GM18508 (cell line): ENCODE measurements around the gene HYAL1.
A peak's percentile ranks its signal among the peaks of the same experiment; 100 is the strongest.
"Not testable (repeated sequence)": the region's sequence is repeated elsewhere in the genome, so short reads cannot be mapped to it uniquely, and the experiment has no call there.

ENCODE experiments used
- ATAC-seq: cut with Tn5 transposase; IDR thresholded peaks from one replicate; pipeline ENCODE4 v1.9.1; 2021; ENCODE audit warnings: moderate number of reproducible peaks; ENCODE audit not compliant: insufficient read depth, unreplicated experiment

HYAL1 gene

GRCh38 chr3:50275996-50276761, 27.2 kb downstream of the HYAL1 start:
- no peak for ATAC-seq

- ATAC-seq: no peak
These were observed 28.0 kb downstream of the HYAL1 start for GRCh38 chr3:50275141-50275995.

- no peak for ATAC-seq
These were observed 28.8 kb downstream of the HYAL1 start for GRCh38 chr3:50274371-50275104.

GRCh38 chr3:50273689-50274065, 29.7 kb downstream of the HYAL1 start:
- no peak for ATAC-seq

- ATAC-seq: peak; percentile 70
These were observed 30.3 kb downstream of the HYAL1 start for GRCh38 chr3:50272911-50273688.

- ATAC-seq: not testable (repeated sequence)
These were observed 30.9 kb downstream of the HYAL1 start for GRCh38 chr3:50272538-50272910.

GRCh38 chr3:50271314-50271936, 31.9 kb downstream of the HYAL1 start:
- ATAC-seq: no peak

GRCh38 chr3:50270422-50271224, 32.8 kb downstream of the HYAL1 start:
- no peak for ATAC-seq

GRCh38 chr3:50269977-50270413, 33.4 kb downstream of the HYAL1 start:
- no peak for ATAC-seq

GRCh38 chr3:50269460-50269859, 33.9 kb downstream of the HYAL1 start:
- no peak for ATAC-seq

- no peak for ATAC-seq
These were observed 34.5 kb downstream of the HYAL1 start, which contains the start of gene SEMA3B for GRCh38 chr3:50268703-50269451. Gene SEMA3B, plus strand, starts transcription at chr3:50269147. Its CDS starts 94 bp downstream, at chr3:50269241.

- no peak for ATAC-seq
These were observed 35.1 kb downstream of the HYAL1 start for GRCh38 chr3:50268276-50268675.

- ATAC-seq: no peak
These were observed 36.0 kb downstream of the HYAL1 start for GRCh38 chr3:50267280-50267913.

GRCh38 chr3:50266836-50267235, 36.5 kb downstream of the HYAL1 start:
- no peak for ATAC-seq

- no peak for ATAC-seq
These were observed 37.4 kb downstream of the HYAL1 start for GRCh38 chr3:50266017-50266416.

- ATAC-seq: no peak
These were observed 37.8 kb downstream of the HYAL1 start for GRCh38 chr3:50265571-50265970.

GRCh38 chr3:50264964-50265485, 38.3 kb downstream of the HYAL1 start:
- ATAC-seq: no peak
